Measurements from ENCODE around the gene ELL2. TPM values are rescaled to one million over a fixed set of nuclear protein-coding genes. Genes with fewer than 3 reads are reported as not detected.

The ELL2 gene
- total and polyA plus RNA-seq, 9 of the 15 experiments (the other 6 are each of a cell fraction or from before 2014, with no cell fraction given) = 4.3 to 18.3 (median 14.5) TPM

- TF ChIP-seq TEAD2 (tag; IDR thresholded peaks at IDR 0.05) = no peak
- TF ChIP-seq MAZ (CRISPR knock-in tag; conservative IDR thresholded peaks at IDR 0.05 in 1 of 2, IDR thresholded peaks at IDR 0.05 in 1 of 2) = peak in 1 of 2 experiments; percentile 43; a peak in 1 of 4 replicates
- no peak for TF ChIP-seq ZBTB8A (IDR thresholded peaks at IDR 0.05; ENCODE audit: partially characterized antibody)
- no peak for TF ChIP-seq ATF6 (CRISPR knock-in tag; IDR thresholded peaks at IDR 0.05)
- no peak for TF ChIP-seq UBTF (IDR thresholded peaks at IDR 0.05; ENCODE audit: borderline replicate concordance in 1 of 2, low read depth in 2 of 2, low read length in 2 of 2)
- no peak for TF ChIP-seq MXD1 (CRISPR knock-in tag; IDR thresholded peaks at IDR 0.05; ENCODE audit: borderline replicate concordance, poor library complexity, severe bottlenecking)
- TF ChIP-seq TARDBP (IDR thresholded peaks at IDR 0.05) = no peak
- no peak for TF ChIP-seq ZNF780A (CRISPR knock-in tag; IDR thresholded peaks at IDR 0.05)
- TF ChIP-seq ZNF12 (CRISPR knock-in tag; IDR thresholded peaks at IDR 0.05) = no peak
- TF ChIP-seq POLR3G (IDR thresholded peaks at IDR 0.05; ENCODE audit: extremely low read depth, insufficient read length, insufficient replicate concordance) = no peak
- no peak for TF ChIP-seq NR1H2 (CRISPR knock-in tag; IDR thresholded peaks at IDR 0.05)
- TF ChIP-seq ATF7 (IDR thresholded peaks at IDR 0.05) = 0 out of 2 replicates have a peak, but pooled peaks have one; percentile 30
- no peak for TF ChIP-seq E2F3 (CRISPR knock-in tag; IDR thresholded peaks at IDR 0.05)
- TF ChIP-seq MAFG (tag; conservative IDR thresholded peaks at IDR 0.05) = no peak
- no peak for TF ChIP-seq ZBTB11 (CRISPR knock-in tag; IDR thresholded peaks at IDR 0.05)
- no peak for TF ChIP-seq CBX1 (IDR thresholded peaks at IDR 0.05; ENCODE audit: low read depth)
- 0 out of 2 replicates have a peak, but pooled peaks have one; percentile 62 for TF ChIP-seq ZNF431 (CRISPR knock-in tag; IDR thresholded peaks at IDR 0.05)
- 0 out of 2 replicates have a peak, but pooled peaks have one; percentile 41 for TF ChIP-seq ZNF384 (IDR thresholded peaks at IDR 0.05; ENCODE audit: low read depth, low read length)
These were observed 102.7 kb downstream of the ELL2 start (continued) for GRCh38 chr5:95858661-95859595.

All from K562 (cell line).